Mesenchymal stem cell (in vitro differentiated cells and primary cell): ENCODE results near the gene DIS3L2.

Source experiments
- DNase-seq: peaks from one replicate; pipeline ENCODE4 v3.0.0-alpha.2; 2013
- H2AFZ ChIP-seq: one replicate; pipeline ENCODE4 v1.6.1; 2013; ENCODE audit warnings: low read depth, mild to moderate bottlenecking, control low read depth, inconsistent platforms, low read length, moderate library complexity
- H2AK5ac ChIP-seq: 2 replicates; pipeline ENCODE4 v1.6.1; 2013; ENCODE audit warnings: low read length, moderate library complexity, mild to moderate bottlenecking, inconsistent platforms; ENCODE audit not compliant: severe bottlenecking
- H2BK120ac ChIP-seq: one replicate; pipeline ENCODE4 v1.6.1; 2013; ENCODE audit warnings: low read depth, mild to moderate bottlenecking, inconsistent platforms, low read length, moderate library complexity
- H2BK12ac ChIP-seq, 2 experiments: one replicate each; pipeline ENCODE4 v1.6.1; 2013; ENCODE audit warnings: inconsistent platforms in 2 of 2, low read length in 2 of 2, mild to moderate bottlenecking in 2 of 2, moderate library complexity in 2 of 2, control low read depth in 1 of 2
- H2BK15ac ChIP-seq: one replicate; pipeline ENCODE4 v1.6.1; 2013; ENCODE audit warnings: mild to moderate bottlenecking, low read depth, inconsistent platforms; ENCODE audit not compliant: poor library complexity, severe bottlenecking
- H2BK5ac ChIP-seq: 2 replicates; pipeline ENCODE4 v1.6.1; 2013; ENCODE audit warnings: low read depth, mild to moderate bottlenecking, low read length, control low read depth, inconsistent platforms; ENCODE audit not compliant: poor library complexity, severe bottlenecking
- H3K14ac ChIP-seq, 2 experiments: one replicate each; pipeline ENCODE4 v1.6.1; 2013; ENCODE audit warnings: inconsistent platforms in 2 of 2, low read length in 2 of 2, control low read depth in 1 of 2, mild to moderate bottlenecking in 1 of 2, moderate library complexity in 1 of 2
- H3K18ac ChIP-seq, 2 experiments: one replicate each; pipeline ENCODE4 v1.6.1; 2013; ENCODE audit warnings: inconsistent platforms in 2 of 2, low read length in 2 of 2, control low read depth in 1 of 2, low read depth in 1 of 2, mild to moderate bottlenecking in 1 of 2
- H3K23ac ChIP-seq, 2 experiments: one replicate each; pipeline ENCODE4 v1.6.1; 2013; ENCODE audit warnings: inconsistent platforms in 2 of 2, low read length in 2 of 2, mild to moderate bottlenecking in 2 of 2, moderate library complexity in 2 of 2, control low read depth in 1 of 2
- H3K27ac ChIP-seq: 2 replicates; pipeline ENCODE4 v1.5.1; 2013; ENCODE audit warnings: mild to moderate bottlenecking, moderate library complexity, low read length, control low read depth, inconsistent platforms; ENCODE audit not compliant: poor library complexity, severe bottlenecking
- H3K27me3 ChIP-seq, 2 experiments: 2 replicates each; pipeline versions ENCODE4 v1.6.1 to v1.7.0; 2013; ENCODE audit warnings: low read length in 2 of 2, mild to moderate bottlenecking in 2 of 2, moderate library complexity in 2 of 2, control low read depth in 1 of 2, inconsistent platforms in 1 of 2; ENCODE audit not compliant: control insufficient read depth in 1 of 2, insufficient read depth in 1 of 2
- H3K36me3 ChIP-seq, 2 experiments: 2 replicates each; pipeline versions ENCODE4 v1.6.1 to v1.7.0; 2013; ENCODE audit warnings: low read length in 2 of 2, control low read depth in 1 of 2, inconsistent platforms in 1 of 2, low read depth in 1 of 2, mild to moderate bottlenecking in 1 of 2; ENCODE audit not compliant: insufficient read depth in 2 of 2, control insufficient read depth in 1 of 2
- H3K4ac ChIP-seq, 2 experiments: one replicate each; pipeline ENCODE4 v1.6.1; 2013; ENCODE audit warnings: inconsistent platforms in 2 of 2, low read length in 2 of 2, mild to moderate bottlenecking in 2 of 2, moderate library complexity in 2 of 2, control low read depth in 1 of 2, low read depth in 1 of 2
- H3K4me1 ChIP-seq: 2 replicates; pipeline ENCODE4 v1.6.1; 2013; ENCODE audit warnings: low read depth, low read length, control low read depth; ENCODE audit not compliant: control insufficient read depth, insufficient read depth
- H3K4me2 ChIP-seq: 2 replicates; pipeline ENCODE4 v1.6.1; 2013; ENCODE audit warnings: low read length, mild to moderate bottlenecking, inconsistent platforms; ENCODE audit not compliant: poor library complexity, severe bottlenecking
- H3K4me3 ChIP-seq, 2 experiments: 2 replicates each; pipeline versions ENCODE4 v1.5.1 to v1.7.0; 2013; ENCODE audit warnings: low read length in 2 of 2, mild to moderate bottlenecking in 2 of 2, control low read depth in 1 of 2, low read depth in 1 of 2; ENCODE audit not compliant: insufficient read depth in 1 of 2
- H3K79me1 ChIP-seq: replicated peaks from 2 replicates; pipeline ENCODE4 v1.6.1; 2013; ENCODE audit warnings: mild to moderate bottlenecking, control low read depth, low read length, inconsistent platforms; ENCODE audit not compliant: poor library complexity, severe bottlenecking
- H3K9ac ChIP-seq: 2 replicates; pipeline ENCODE4 v1.7.0; 2013; ENCODE audit warnings: mild to moderate bottlenecking, low read length, moderate library complexity
- H3K9me3 ChIP-seq: 2 replicates; pipeline ENCODE4 v1.7.0; 2013; ENCODE audit warnings: mild to moderate bottlenecking, low read length; ENCODE audit not compliant: control insufficient read depth
- H4K8ac ChIP-seq: one replicate; pipeline ENCODE4 v1.6.1; 2013; ENCODE audit warnings: inconsistent platforms, mild to moderate bottlenecking, low read length, moderate library complexity
- H4K91ac ChIP-seq: one replicate; pipeline ENCODE4 v1.6.1; 2013; ENCODE audit warnings: mild to moderate bottlenecking, low read length, inconsistent platforms
- WGBS: methylation state at CpG from one replicate; pipeline ENCODE4 v1.1.7; 2013; ENCODE audit warnings: mixed read lengths; 5-methylcytosine and 5-hydroxymethylcytosine counted together

The DIS3L2 gene

DNA sequence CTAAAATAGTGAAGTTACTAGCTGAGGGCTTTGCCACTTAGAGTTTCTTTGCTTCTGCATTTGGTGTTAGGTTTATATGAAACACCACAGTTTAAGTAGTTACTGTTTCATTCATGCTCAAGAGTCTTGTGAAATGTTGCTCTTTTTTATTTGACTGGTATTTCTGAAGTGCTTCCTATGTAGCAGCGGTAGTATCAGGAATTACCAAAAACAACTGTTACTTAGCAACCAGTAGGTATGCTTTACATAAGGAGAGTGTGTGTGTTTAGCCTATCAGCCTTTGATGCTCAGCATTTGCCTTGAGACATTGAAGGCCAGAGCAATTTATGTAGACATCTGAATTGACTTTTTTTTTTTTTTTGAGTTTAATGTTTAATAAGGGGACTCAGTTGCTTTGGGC, 3.6 kb downstream of the DIS3L2 start:
- DNase-seq = peak; percentile 16
- H3K79me1 ChIP-seq = peaks cover 9% of the 10 kb centered on the region
- 100% methylated on average over 1 of the region's 1 CpG for WGBS
- H3K4ac ChIP-seq = no peak overlapping the region
- H3K14ac ChIP-seq = no peak overlapping the region
- H2AK5ac ChIP-seq = no peak overlapping the region
- H3K27ac ChIP-seq = no peak overlapping the region
- H3K27me3 ChIP-seq = no peaks in the 10 kb centered on the region
- no peak overlapping the region for H2BK5ac ChIP-seq
- no peak overlapping the region for H2AFZ ChIP-seq
- no peaks in the 10 kb centered on the region for H3K9me3 ChIP-seq
- no peak overlapping the region for H4K8ac ChIP-seq
- H3K9ac ChIP-seq = no peak overlapping the region
- no peak overlapping the region for H2BK12ac ChIP-seq
- no peak overlapping the region for H3K23ac ChIP-seq
- H3K4me3 ChIP-seq = no peak overlapping the region
- H2BK120ac ChIP-seq = no peak overlapping the region
- H2BK15ac ChIP-seq = no peak overlapping the region
- no peak overlapping the region for H4K91ac ChIP-seq
- no peak overlapping the region for H3K4me2 ChIP-seq
- peaks cover 6% of the 10 kb centered on the region for H3K4me1 ChIP-seq
- H3K36me3 ChIP-seq = peaks cover 0 to 2% of the 10 kb centered on the region in 2 experiments
- no peak overlapping the region for H3K18ac ChIP-seq

DNA sequence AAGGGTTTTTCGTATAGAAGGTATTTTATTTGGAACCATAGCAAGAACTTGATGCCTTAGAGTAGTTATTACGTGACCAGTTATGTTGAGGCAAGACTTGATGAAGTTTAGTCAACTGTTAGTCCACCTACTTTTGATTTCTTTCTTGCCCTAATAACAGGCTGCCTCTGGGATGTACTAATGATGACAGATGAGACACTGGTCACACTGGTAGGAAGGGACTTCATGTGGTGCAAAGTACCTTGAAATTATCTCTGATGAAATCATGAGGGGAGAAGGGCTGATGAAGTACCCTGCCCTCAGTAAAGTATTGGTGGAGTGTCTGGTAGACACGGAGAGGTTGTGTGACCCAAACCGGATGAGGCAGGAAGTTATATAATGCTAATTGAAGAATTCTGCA, 5.4 kb downstream of the DIS3L2 start:
- no peaks in the 10 kb centered on the region for H3K27me3 ChIP-seq
- no peak overlapping the region for H3K4ac ChIP-seq
- peaks cover 9% of the 10 kb centered on the region for H3K79me1 ChIP-seq
- no peak overlapping the region for H2AFZ ChIP-seq
- no peak overlapping the region for H4K8ac ChIP-seq
- no peak overlapping the region for H4K91ac ChIP-seq
- no peak overlapping the region for H2AK5ac ChIP-seq
- peaks cover 1% of the 10 kb centered on the region for H3K4me1 ChIP-seq
- H3K27ac ChIP-seq = no peak overlapping the region
- no peak overlapping the region for H2BK12ac ChIP-seq
- WGBS = 86% methylated on average over 4 of the region's 4 CpGs
- no peak overlapping the region for H3K14ac ChIP-seq
- DNase-seq = no peak
- H3K9me3 ChIP-seq = no peaks in the 10 kb centered on the region
- no peak overlapping the region for H3K4me3 ChIP-seq
- H3K18ac ChIP-seq = no peak overlapping the region
- no peak overlapping the region for H3K9ac ChIP-seq
- no peak overlapping the region for H3K23ac ChIP-seq
- H2BK5ac ChIP-seq = no peak overlapping the region
- peaks cover 0 to 2% of the 10 kb centered on the region in 2 experiments for H3K36me3 ChIP-seq
- H2BK15ac ChIP-seq = no peak overlapping the region
- no peak overlapping the region for H2BK120ac ChIP-seq
- H3K4me2 ChIP-seq = no peak overlapping the region

DNA sequence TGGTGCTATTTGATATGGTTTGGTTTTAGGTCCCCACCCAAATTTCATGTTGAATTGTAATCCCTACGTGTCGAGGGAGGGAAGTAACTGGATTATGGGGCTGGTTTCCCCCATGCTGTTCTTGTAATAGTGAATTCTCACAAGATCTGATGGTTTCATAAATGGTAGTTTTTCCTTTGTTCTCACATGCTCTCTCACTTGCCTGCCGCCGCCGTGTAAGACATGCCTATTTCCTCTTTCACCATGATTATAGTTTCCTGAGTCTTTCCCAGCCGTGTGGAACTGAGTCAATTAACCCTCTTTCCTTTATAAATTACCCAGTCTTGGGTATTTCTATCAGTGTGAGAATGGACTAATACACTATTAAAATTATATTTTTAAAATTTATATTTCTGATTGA, 7.3 kb downstream of the DIS3L2 start:
- Histone ChIP-seq H3K36me3 (peaks cover 0 to 2% of the 10 kb centered on the region in 2 experiments), H3K18ac (no peak overlapping the region), H4K91ac (no peak overlapping the region), H2BK120ac (no peak overlapping the region), H2AK5ac (no peak overlapping the region), H2BK5ac (no peak overlapping the region), H3K4me2 (no peak overlapping the region), H4K8ac (no peak overlapping the region), H3K4ac (no peak overlapping the region), H3K27ac (no peak overlapping the region), H3K79me1 (peaks cover 9% of the 10 kb centered on the region), H2AFZ (no peak overlapping the region), H2BK12ac (no peak overlapping the region), H3K9me3 (no peaks in the 10 kb centered on the region), H3K23ac (no peak overlapping the region), H3K9ac (no peak overlapping the region), H2BK15ac (no peak overlapping the region), H3K27me3 (no peaks in the 10 kb centered on the region), H3K4me3 (no peak overlapping the region), H3K14ac (no peak overlapping the region), H3K4me1 (no peaks in the 10 kb centered on the region)
- 100% methylated on average over 5 of the region's 6 CpGs for WGBS
- no peak for DNase-seq

DNA sequence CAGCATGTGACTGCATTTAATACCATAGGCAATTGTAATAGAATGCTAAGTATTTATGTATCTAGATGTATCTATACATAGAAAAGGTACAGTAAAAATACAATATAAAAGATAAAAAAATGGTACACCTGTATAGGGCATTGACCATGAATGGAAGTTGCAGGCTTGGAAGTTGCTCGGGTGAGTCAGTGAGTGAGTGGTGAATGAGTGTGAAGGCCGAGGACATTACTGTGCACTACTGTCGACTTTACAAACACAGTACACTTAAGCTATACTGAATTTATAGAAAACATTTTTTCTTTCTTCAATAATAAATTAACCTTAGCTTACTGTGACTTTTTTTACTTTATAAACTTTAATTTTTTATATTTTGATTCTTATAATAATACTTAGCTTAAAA, 8.9 kb downstream of the DIS3L2 start:
- H3K4me3 ChIP-seq = no peak overlapping the region
- no peak overlapping the region for H3K4me2 ChIP-seq
- no peak overlapping the region for H2AFZ ChIP-seq
- no peak overlapping the region for H4K91ac ChIP-seq
- no peak overlapping the region for H2BK15ac ChIP-seq
- no peak overlapping the region for H4K8ac ChIP-seq
- no peaks in the 10 kb centered on the region for H3K4me1 ChIP-seq
- no peaks in the 10 kb centered on the region for H3K9me3 ChIP-seq
- DNase-seq = no peak
- H3K27me3 ChIP-seq = no peaks in the 10 kb centered on the region
- H2BK12ac ChIP-seq = no peak overlapping the region
- no peak overlapping the region for H2BK120ac ChIP-seq
- no peak overlapping the region for H3K23ac ChIP-seq
- no peak overlapping the region for H3K27ac ChIP-seq
- no peak overlapping the region for H2BK5ac ChIP-seq
- H2AK5ac ChIP-seq = no peak overlapping the region
- H3K4ac ChIP-seq = no peak overlapping the region
- WGBS = no CpG with 5 or more reads among the region's 3 CpGs
- H3K14ac ChIP-seq = no peak overlapping the region
- H3K18ac ChIP-seq = no peak overlapping the region
- peaks cover 0 to 2% of the 10 kb centered on the region in 2 experiments for H3K36me3 ChIP-seq
- no peak overlapping the region for H3K9ac ChIP-seq
- H3K79me1 ChIP-seq = peaks cover 12% of the 10 kb centered on the region
